NCI-H2081 (cell line): ENCODE results near the gene ARID2.

Experiments
- DNase-seq, 2 experiments: peaks; one replicate each; lab custom pipeline; 2025; lab: John Stamatoyannopoulos, UW

The ARID2 gene

GRCh38 chr12:45762185-45763110 is 32.9 kb downstream of the ARID2 start:
- DNase-seq = peak; percentile 32 to 45

DNA sequence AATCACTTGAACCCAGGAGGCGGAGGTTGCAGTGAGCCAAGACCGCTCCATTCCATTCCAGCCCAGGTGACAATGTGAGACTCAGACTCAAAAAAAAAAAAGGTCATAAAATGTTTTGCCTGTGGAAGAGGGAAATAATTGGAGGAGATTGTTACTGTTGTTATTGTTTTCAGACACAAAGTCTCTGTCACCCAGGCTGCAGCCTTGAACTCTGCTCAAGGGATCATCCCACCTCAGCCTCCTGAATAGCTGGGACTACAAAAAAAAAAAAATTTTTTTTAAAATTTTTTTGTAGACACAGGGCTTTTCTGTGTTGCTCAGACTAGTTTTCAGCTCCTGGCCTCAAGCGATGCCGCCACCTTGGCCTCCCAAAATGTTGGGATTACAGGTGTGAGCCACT is 33.9 kb downstream of the ARID2 start:
- no peak for DNase-seq

GRCh38 chr12:45768194-45768593 is 38.7 kb downstream of the ARID2 start:
- no peak for DNase-seq

DNA sequence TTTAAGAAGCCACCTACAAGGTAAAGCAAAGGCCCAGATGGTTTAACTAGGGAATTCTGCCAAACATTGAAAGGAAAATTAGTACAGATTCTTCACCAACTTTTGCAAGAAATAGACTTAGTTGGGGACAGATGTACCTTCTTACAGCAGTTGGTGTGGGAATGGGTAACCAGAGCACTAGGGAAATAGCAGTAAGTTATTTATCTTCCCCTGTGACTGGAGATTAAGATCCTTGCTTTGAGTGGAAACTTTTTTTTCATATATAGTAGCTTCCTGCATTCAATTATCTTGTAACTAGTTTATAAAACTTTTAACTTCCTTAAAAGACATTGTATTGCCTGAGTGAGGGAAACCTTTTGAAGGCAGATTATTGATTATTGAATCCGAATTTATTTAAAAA is 44.2 kb downstream of the ARID2 start:
- DNase-seq = no peak

DNA sequence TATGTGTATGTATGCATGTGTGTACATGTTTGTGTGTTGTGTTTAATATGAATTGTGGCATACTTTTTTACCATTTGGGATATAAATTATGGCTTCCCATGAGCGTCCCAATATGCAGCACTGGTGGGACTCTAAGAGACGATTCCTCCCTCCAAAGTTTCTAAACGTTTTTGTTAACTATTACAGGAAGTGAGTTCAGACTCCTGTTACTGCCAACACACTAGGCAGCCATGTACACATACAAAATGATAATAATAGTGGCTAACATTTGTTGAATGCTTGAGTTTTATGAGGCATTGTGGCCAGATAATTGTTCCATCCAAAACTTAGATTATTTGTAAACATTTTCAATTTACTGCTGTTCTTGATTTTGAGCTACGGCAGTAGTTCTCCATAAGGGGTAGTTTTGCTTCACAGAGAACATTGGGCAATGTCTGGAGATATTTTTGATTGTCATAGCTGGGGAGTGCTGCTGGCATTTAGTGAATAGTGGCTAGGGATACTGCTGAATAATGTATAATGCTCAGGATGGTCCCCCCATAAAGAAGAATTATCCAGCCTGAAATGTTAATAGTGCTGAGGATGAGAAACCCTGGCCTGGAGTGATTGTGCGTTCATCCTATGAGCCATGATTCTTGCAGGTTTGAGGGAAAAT is 45.1 kb downstream of the ARID2 start:
- DNase-seq = no peak

DNA sequence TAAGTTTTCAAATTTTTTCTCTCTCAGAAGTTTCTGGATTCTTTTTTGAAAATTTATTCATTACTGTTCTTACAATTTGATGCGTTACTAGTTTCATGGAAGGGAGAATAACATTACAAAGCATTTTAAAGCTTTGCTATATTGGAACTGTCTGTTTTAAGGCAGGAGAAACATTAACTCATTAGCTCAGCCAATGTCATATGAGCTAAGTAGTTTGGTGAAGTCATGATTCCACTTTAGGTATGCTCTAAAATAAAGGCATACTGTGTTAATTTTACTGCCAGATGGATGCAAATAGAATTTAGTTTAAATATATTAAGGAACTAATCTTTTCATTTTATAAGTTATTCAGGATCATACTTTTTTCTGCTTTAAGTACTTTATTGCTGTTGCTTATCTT is 46.0 kb downstream of the ARID2 start:
- DNase-seq = no peak

DNA sequence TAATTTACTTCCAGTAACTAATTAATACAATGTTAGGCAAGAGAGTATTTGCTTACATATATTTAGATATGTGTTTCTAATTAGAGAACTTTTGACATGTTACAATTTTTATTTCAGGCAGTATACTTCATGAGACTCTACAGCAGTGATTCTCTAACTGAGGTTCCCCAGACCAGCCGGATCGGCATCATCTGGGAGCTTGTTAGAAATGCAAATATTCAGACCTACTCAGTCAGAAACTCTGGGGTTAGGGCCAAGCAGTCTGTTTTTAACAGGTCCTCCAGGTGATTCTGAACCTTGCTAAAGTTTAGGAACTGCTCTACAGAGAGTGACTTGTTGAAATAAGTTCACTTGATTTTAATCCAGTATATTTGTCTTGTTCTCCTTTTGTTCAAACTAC is 46.5 kb downstream of the ARID2 start:
- no peak for DNase-seq

GRCh38 chr12:45779936-45780335 is 50.4 kb downstream of the ARID2 start:
- no peak for DNase-seq

DNA sequence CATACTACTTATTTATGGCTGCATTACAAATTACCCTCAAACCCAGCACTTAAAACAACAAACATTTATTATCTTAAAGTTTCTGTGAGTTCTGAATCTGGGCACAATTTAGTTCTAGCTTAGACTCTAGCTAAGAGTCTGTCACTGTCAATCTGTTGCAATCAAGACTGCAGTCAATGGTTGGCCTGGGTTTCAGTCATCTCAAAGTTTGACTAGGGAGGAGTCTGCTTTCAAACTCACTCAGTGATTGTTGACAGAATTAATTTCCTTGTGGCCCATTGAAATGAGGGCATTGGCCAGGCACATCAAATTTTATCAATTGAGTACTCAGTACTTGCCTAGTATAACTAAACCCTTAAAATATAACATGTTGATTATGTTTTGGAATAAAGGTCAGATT is 51.6 kb downstream of the ARID2 start:
- DNase-seq = no peak

DNA sequence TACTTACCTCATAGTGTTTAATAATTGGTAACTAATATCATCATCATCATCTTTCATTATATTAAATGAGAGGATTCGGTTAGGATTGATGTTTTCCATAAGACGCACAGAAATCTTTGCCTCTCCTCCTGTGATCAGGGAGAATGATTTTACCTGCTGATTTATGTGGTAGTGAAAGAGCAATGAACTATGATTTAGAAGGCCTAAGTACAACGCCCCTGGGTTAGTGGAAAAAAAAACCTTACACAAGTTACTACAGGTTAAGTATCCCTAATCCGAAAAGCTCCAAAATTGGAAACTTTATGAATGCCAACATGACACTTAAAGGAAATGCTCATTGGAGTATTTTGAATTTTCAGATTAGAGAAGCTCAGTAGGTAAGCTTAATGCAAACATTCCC is 55.8 kb downstream of the ARID2 start:
- no peak for DNase-seq

DNA sequence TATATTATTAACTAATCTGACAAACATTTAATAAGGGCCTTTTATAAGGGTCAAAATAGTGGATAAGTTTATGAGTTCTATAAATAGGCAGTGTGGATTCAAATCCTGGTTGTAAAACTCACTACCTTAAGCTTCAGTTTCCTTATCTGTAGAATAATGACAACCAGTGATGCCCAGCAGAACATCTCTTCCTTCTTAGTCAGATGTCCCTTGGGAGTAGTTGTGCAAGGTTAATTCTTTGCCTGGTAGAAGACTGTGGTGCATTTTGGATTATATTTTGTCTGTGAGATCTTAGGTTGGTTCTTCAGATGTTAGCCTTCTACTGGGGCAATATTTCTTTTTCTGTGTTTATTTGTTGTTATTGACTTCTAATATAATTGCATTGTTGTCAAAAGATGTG is 59.5 kb downstream of the ARID2 start:
- no peak for DNase-seq

DNA sequence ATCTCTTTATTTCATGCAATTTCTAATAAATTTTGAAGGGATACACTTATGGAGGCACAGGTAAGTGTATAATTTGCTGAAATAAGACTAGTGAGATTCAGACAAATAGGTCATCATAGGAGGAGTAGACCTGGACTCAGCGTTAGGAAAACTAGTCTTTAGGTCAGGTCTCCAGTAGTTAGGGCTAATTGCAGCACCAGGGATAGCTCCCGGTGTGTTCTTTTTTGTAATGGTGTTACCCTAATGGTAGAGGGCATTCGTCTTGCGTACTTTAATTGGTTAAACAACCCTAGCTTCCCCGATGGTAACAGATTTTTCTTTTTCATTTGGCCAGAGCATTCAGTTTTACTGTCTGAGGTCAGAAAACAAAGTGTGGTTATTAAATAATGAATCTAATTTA is 64.9 kb downstream of the ARID2 start:
- no peak for DNase-seq

GRCh38 chr12:45801625-45802024 is 72.1 kb downstream of the ARID2 start:
- no peak for DNase-seq

DNA sequence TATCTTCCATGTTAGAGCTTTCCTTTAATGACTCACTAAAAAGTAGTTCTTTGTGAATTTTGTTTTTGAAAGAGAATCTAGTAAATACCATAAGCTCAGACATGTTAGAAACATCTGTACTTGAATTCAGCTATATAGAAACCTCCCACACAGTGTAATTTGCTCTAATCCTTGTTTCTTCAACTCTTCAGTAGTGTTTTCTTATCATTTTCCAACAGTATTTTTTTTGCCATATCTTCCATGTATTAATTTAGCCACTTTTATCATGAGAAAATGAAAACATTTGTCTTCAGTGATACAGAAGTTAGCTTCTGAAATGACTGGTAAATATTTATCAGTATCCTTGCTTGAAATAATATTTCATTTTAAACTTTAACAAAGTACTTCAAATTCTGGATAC is 73.6 kb downstream of the ARID2 start:
- DNase-seq = no peak

- DNase-seq = no peak
These were observed 87.1 kb downstream of the ARID2 start for GRCh38 chr12:45816652-45817051.

DNA sequence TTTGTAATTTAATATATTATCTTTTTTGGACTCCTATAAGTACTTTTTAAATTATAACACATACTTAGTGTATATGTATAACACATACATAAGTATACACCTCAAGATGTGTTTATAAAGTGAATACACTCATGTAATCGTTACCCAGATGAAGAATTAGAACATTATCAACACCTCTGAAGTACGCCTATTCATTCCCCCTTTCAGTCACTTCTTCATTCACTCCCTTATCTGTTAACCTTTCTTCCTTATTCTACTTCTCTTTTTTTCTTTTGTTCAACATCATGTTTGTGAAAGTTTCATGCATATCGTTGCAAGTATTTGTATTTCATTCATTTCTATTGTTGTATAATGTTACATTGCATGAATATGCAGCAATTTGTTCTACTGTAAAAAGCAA is 98.5 kb downstream of the ARID2 start:
- DNase-seq = no peak

- no peak for DNase-seq
These were observed 98.9 kb downstream of the ARID2 start for GRCh38 chr12:45828402-45828801.

DNA sequence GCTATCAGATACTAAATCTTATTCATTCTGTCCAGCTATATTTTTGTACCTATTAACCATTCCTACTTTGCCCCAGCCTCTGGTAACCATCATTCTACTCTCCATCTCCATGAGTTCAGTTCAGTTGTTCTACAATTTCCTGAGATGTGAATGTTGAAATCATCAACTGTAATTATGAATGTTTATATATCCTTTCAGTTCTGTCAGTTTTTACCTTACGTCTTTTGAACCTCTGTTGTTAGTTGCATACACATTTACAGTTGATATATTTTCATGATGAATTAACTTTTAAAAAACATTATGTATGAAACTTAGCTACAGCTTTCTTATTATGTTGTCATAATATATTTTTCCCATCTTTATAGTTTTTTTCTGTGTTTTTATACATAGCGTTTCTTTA is 102.1 kb downstream of the ARID2 start:
- no peak for DNase-seq

- no peak for DNase-seq
These were observed 103.9 kb downstream of the ARID2 start for GRCh38 chr12:45833401-45833800.

DNA sequence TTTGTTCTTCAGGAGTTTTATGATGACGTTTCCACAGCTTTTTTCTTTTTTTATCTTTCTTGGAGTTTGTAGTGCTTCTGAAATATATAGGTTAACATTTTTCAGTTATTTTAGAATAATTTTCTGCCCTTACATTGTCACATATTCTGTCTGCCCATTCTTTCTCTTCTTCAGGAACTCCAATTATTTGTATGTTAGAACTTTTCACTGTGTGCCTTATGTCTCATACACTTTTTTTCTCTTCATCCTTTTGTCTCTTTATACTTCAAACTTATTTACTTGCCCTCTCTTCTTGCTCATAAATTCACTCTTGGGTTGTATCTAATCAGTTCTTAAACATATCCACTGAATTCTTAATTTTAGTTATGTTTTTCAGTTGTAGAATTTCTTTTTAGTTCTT is 105.3 kb downstream of the ARID2 start:
- no peak for DNase-seq

GRCh38 chr12:45839917-45840316 is 110.4 kb downstream of the ARID2 start:
- no peak for DNase-seq

DNA sequence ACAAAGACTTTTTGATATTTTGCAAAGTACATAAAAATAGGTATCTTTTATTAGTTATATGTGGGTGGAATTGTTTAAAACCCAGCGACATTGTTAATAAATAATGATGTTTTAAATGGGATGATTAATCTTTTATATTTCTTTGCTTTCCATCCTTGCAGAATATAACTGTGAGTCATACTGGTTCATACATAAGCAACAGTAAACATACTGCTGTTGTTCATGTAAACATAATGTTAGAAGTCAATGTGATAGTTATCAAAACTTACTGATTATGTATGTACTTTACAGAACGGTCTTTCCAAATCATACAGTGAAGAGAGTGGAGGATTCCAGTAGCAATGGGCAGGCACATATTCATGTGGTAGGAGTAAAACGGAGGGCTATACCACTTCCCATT is 119.8 kb downstream of the ARID2 start:
- DNase-seq = no peak

- DNase-seq = no peak
These were observed 120.8 kb downstream of the ARID2 start for GRCh38 chr12:45850302-45850701.

DNA sequence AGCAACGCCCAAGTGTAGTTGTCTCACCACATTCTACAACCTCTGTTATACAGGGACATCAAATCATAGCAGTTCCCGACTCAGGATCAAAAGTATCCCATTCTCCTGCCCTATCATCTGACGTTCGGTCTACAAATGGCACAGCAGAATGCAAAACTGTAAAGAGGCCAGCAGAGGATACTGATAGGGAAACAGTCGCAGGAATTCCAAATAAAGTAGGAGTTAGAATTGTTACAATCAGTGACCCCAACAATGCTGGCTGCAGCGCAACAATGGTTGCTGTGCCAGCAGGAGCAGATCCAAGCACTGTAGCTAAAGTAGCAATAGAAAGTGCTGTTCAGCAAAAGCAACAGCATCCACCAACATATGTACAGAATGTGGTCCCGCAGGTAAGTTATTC is 123.0 kb downstream of the ARID2 start:
- DNase-seq = no peak
